Psoas muscle (tissue), 8 donors: Measurements from ENCODE around the gene BMPR1B. TPM values are rescaled to one million over a fixed set of nuclear protein-coding genes. Genes with fewer than 3 reads are reported as not detected.

ENCODE experiments used
- ATAC-seq, 4 donors: fragments of 200-7000 bp; cut with Tn5 transposase; one replicate each; pipeline ENCODE4 v1.9.1; 2020; ENCODE audit warnings: moderate library complexity in 3 of 4, mild to moderate bottlenecking in 2 of 4
- DNase-seq, 2 donors: peaks; one replicate each; pipeline ENCODE4 v3.0.0-alpha.2; 2020
- H3K27ac ChIP-seq: fragments of 200-600 bp; one replicate; pipeline ENCODE4 v1.8.0; 2022
- H3K27me3 ChIP-seq, 3 donors: fragments of 200-600 bp in 1 of 3; one replicate each; pipeline versions ENCODE4 v1.6.1 to v1.8.0; 2013 to 2022; ENCODE audit warnings: low read length in 2 of 3, mild to moderate bottlenecking in 2 of 3, moderate library complexity in 1 of 3; ENCODE audit not compliant: insufficient read depth in 3 of 3
- H3K36me3 ChIP-seq, 2 donors: fragments of 200-600 bp in 1 of 2; one replicate each; pipeline versions ENCODE4 v1.6.1 to v1.8.0; 2013 to 2022; ENCODE audit warnings: low read depth in 1 of 2, mild to moderate bottlenecking in 1 of 2, moderate library complexity in 1 of 2; ENCODE audit not compliant: insufficient read depth in 1 of 2
- H3K4me1 ChIP-seq: fragments of 200-600 bp; one replicate; pipeline ENCODE4 v1.8.0; 2022
- H3K4me3 ChIP-seq: fragments of 200-600 bp; one replicate; pipeline ENCODE4 v1.8.0; 2022; ENCODE audit warnings: mild to moderate bottlenecking
- H3K9me3 ChIP-seq: fragments of 200-600 bp; one replicate; pipeline ENCODE4 v1.8.0; 2022
- CTCF ChIP-seq: fragments of 200-600 bp; IDR thresholded peaks from one replicate; pipeline ENCODE4 v1.8.0; 2022; ENCODE audit warnings: antibody characterized with exemption
- WGBS, 3 donors: extraction: QIAGEN DNeasy Blood & Tissue Kit; methylation state at CpG; one replicate each; pipeline versions ENCODE4 v1.1.6 to v1.1.7; 2013; 5-methylcytosine and 5-hydroxymethylcytosine counted together
- intact Hi-C, 2 donors: fragments of 100-400 bp; cut with DNase I; formaldehyde crosslinking; loops; one replicate each; pipeline versions ENCODE4 v1.11.0 to v1.14.2; 2022
- polyA plus RNA-seq, 3 donors: library from polyadenylated mRNA; stranded (reverse); fragments of 200-250 nt; gene quantifications; one replicate each; pipeline ENCODE4 v1.2.3, GENCODE V29; 2013
- total RNA-seq, 4 donors: library from RNA; stranded (reverse); fragmentation: NEBNext Ultra II Directional in 2 of 4; extraction: Animal tissue kit (Norgen Biotek cat#: 25700) in 2 of 4; gene quantifications; one replicate each; pipeline versions ENCODE4 v1.2.1 to v1.2.4, GENCODE V29; 2021 to 2023
- donor health status: healthy with polysubstance abuse.
- donor health status: DM: no; HTN: no; CAD: no; lungs with moderate emphysema.
- donor health status: Bipolar disorder and iron deficiency.
- donor health status: healthy.
- donor health status: DM: yes; HTN: yes; CAD: no.
- donor health status: DM: no; HTN: no; CAD: no.
- donor health status: DM: no; HTN: no; CAD: no.
- donor health status: DM: yes; HTN: yes; CAD: no.

The BMPR1B gene
- total and polyA plus RNA-seq, 7 donors: 0.26 to 13.0 (median 1.0) TPM

GRCh38 chr4:94905511-94905910, 147.8 kb downstream of the BMPR1B start:
- Histone ChIP-seq H3K4me3 (no peak overlapping the region), H3K27me3 (no peaks in the 10 kb centered on the region), H3K4me1 (no peaks in the 10 kb centered on the region), H3K36me3 (no peaks in the 10 kb centered on the region), H3K27ac (no peak overlapping the region), H3K9me3 (no peaks in the 10 kb centered on the region)
- no peak for ATAC-seq
- 23 to 39% (median 26%) methylated on average over 3 of the region's 3 CpGs for WGBS, 3 donors
- intact Hi-C loops: no loop called here
- DNase-seq: no peak
- TF ChIP-seq CTCF: no peak

- ATAC-seq: no peak
- H3K9me3 ChIP-seq: no peaks in the 10 kb centered on the region
- TF ChIP-seq CTCF: no peak
- H3K4me3 ChIP-seq: no peak overlapping the region
- H3K27ac ChIP-seq: no peak overlapping the region
- no peaks in the 10 kb centered on the region for H3K27me3 ChIP-seq
- H3K4me1 ChIP-seq: no peaks in the 10 kb centered on the region
- no peaks in the 10 kb centered on the region for H3K36me3 ChIP-seq
- intact Hi-C loops: no loop called here
- 86 to 95% (median 89%) methylated on average over 3 of the region's 3 CpGs for WGBS, 3 donors
- no peak for DNase-seq
These were observed 151.9 kb downstream of the BMPR1B start for GRCh38 chr4:94909645-94910044.

- no peaks in the 10 kb centered on the region for H3K27me3 ChIP-seq
- ATAC-seq: no peak
- H3K4me3 ChIP-seq: no peak overlapping the region
- no peaks in the 10 kb centered on the region for H3K9me3 ChIP-seq
- H3K36me3 ChIP-seq: no peaks in the 10 kb centered on the region
- 87 to 100% (median 100%) methylated on average over 1 of the region's 1 CpG for WGBS, 3 donors
- H3K27ac ChIP-seq: no peak overlapping the region
- no peak for TF ChIP-seq CTCF
- no peaks in the 10 kb centered on the region for H3K4me1 ChIP-seq
- intact Hi-C loops: no loop called here
- no peak for DNase-seq
These were observed 153.4 kb downstream of the BMPR1B start for GRCh38 chr4:94911106-94911505.

- Histone ChIP-seq H3K36me3 (no peaks in the 10 kb centered on the region), H3K9me3 (no peaks in the 10 kb centered on the region), H3K4me3 (no peak overlapping the region), H3K27ac (no peak overlapping the region), H3K4me1 (no peaks in the 10 kb centered on the region), H3K27me3 (no peaks in the 10 kb centered on the region)
- no peak for DNase-seq
- no peak for TF ChIP-seq CTCF
- ATAC-seq: no peak
- intact Hi-C loops: no loop called here
- WGBS, 3 donors: 90 to 98% (median 93%) methylated on average over 2 of the region's 2 CpGs
These were observed 154.9 kb downstream of the BMPR1B start for GRCh38 chr4:94912606-94913005.

GRCh38 chr4:94913316-94913715, 155.6 kb downstream of the BMPR1B start:
- H3K4me1 ChIP-seq: no peaks in the 10 kb centered on the region
- no peaks in the 10 kb centered on the region for H3K9me3 ChIP-seq
- no peak overlapping the region for H3K4me3 ChIP-seq
- ATAC-seq: no peak
- 67 to 87% (median 83%) methylated on average over 1 of the region's 1 CpG for WGBS, 3 donors
- TF ChIP-seq CTCF: no peak
- DNase-seq: no peak
- H3K36me3 ChIP-seq: no peaks in the 10 kb centered on the region
- H3K27me3 ChIP-seq: no peaks in the 10 kb centered on the region
- intact Hi-C loops: no loop called here
- H3K27ac ChIP-seq: no peak overlapping the region
